Astrocyte (in vitro differentiated cells and primary cell): ENCODE results near the gene CLASRP. TPM values are rescaled to one million over a fixed set of nuclear protein-coding genes. Genes with fewer than 3 reads are reported as not detected.

Source experiments
- DNase-seq: peaks from one replicate; pipeline ENCODE4 v3.0.0-alpha.2; 2010; ENCODE audit warnings: low read depth
- FAIRE-seq: peaks from 2 replicates; lab custom pipeline; 2011; peaks lifted over from hg19 to GRCh38; lab: Jason Lieb, UNC
- H2AFZ ChIP-seq: 2 replicates; pipeline ENCODE4 v1.6.0; 2012; ENCODE audit warnings: low read depth, low read length, inconsistent platforms
- H3K27ac ChIP-seq: 2 replicates; pipeline ENCODE4 v1.5.1; 2011; ENCODE audit warnings: low read depth, low read length, inconsistent platforms
- H3K27me3 ChIP-seq: 2 replicates; pipeline ENCODE4 v1.6.0; 2011; ENCODE audit warnings: low read length, inconsistent platforms; ENCODE audit not compliant: insufficient read depth
- H3K36me3 ChIP-seq: 2 replicates; pipeline ENCODE4 v1.5.1; 2011; ENCODE audit warnings: low read length, inconsistent platforms; ENCODE audit not compliant: insufficient read depth
- H3K4me1 ChIP-seq: 2 replicates; pipeline ENCODE4 v1.5.1; 2011; ENCODE audit warnings: low read length, inconsistent platforms; ENCODE audit not compliant: insufficient read depth
- H3K4me2 ChIP-seq: 2 replicates; pipeline ENCODE4 v1.6.0; 2012; ENCODE audit warnings: low read length, inconsistent platforms
- H3K4me3 ChIP-seq: 2 replicates; pipeline ENCODE4 v1.5.1; 2011; ENCODE audit warnings: low read depth, mild to moderate bottlenecking, low read length, inconsistent platforms; ENCODE audit not compliant: insufficient read depth
- H3K79me2 ChIP-seq: 2 replicates; pipeline ENCODE4 v1.6.0; 2012; ENCODE audit warnings: mild to moderate bottlenecking, low read length, inconsistent platforms; ENCODE audit not compliant: insufficient read depth
- H3K9ac ChIP-seq: 2 replicates; pipeline ENCODE4 v1.6.0; 2012; ENCODE audit warnings: mild to moderate bottlenecking, low read length, inconsistent platforms
- H3K9me3 ChIP-seq: 2 replicates; pipeline ENCODE4 v1.5.1; 2012; ENCODE audit warnings: low read depth, mild to moderate bottlenecking, low read length, inconsistent platforms; ENCODE audit not compliant: insufficient read depth
- H4K20me1 ChIP-seq: 2 replicates; pipeline ENCODE4 v1.6.0; 2012; ENCODE audit warnings: low read length, inconsistent platforms; ENCODE audit not compliant: insufficient read depth
- H3K27ac Mint-ChIP-seq: one replicate; pipeline ENCODE4 v1.8.0; 2021; ENCODE audit warnings: mild to moderate bottlenecking, mixed read lengths; ENCODE audit not compliant: unreplicated experiment
- H3K27me3 Mint-ChIP-seq: one replicate; pipeline ENCODE4 v1.8.0; 2021; ENCODE audit warnings: low read depth, mixed read lengths; ENCODE audit not compliant: unreplicated experiment
- H3K36me3 Mint-ChIP-seq: one replicate; pipeline ENCODE4 v1.8.0; 2021; ENCODE audit warnings: low read depth, mixed read lengths; ENCODE audit not compliant: unreplicated experiment
- H3K4me1 Mint-ChIP-seq: one replicate; pipeline ENCODE4 v1.8.0; 2021; ENCODE audit warnings: low read depth, mixed read lengths; ENCODE audit not compliant: unreplicated experiment
- H3K4me3 Mint-ChIP-seq: one replicate; pipeline ENCODE4 v1.8.0; 2021; ENCODE audit warnings: mild to moderate bottlenecking, moderate library complexity, mixed read lengths; ENCODE audit not compliant: unreplicated experiment
- H3K9me3 Mint-ChIP-seq: one replicate; pipeline ENCODE4 v1.8.0; 2021; ENCODE audit warnings: mild to moderate bottlenecking, mixed read lengths; ENCODE audit not compliant: unreplicated experiment
- EZH2 ChIP-seq: IDR thresholded peaks from 2 replicates; pipeline ENCODE4 v1.6.1; 2012; ENCODE audit warnings: mild to moderate bottlenecking, low read length, inconsistent platforms; ENCODE audit not compliant: insufficient read depth
- total RNA-seq: library from RNA; stranded (reverse); gene quantifications from 2 replicates; pipeline ENCODE4 v1.2.1, GENCODE V29; 2021
- TF ChIP-seq, protein P1 (sequence below): IDR thresholded peaks from 2 replicates; pipeline ENCODE4 v1.5.1; 2011; ENCODE audit warnings: low read depth, mild to moderate bottlenecking, inconsistent platforms, low read length, moderate library complexity; ENCODE audit not compliant: insufficient read depth

The CLASRP gene
- total RNA-seq, 1 donor from 2014 or later = 45.5 TPM

DNA sequence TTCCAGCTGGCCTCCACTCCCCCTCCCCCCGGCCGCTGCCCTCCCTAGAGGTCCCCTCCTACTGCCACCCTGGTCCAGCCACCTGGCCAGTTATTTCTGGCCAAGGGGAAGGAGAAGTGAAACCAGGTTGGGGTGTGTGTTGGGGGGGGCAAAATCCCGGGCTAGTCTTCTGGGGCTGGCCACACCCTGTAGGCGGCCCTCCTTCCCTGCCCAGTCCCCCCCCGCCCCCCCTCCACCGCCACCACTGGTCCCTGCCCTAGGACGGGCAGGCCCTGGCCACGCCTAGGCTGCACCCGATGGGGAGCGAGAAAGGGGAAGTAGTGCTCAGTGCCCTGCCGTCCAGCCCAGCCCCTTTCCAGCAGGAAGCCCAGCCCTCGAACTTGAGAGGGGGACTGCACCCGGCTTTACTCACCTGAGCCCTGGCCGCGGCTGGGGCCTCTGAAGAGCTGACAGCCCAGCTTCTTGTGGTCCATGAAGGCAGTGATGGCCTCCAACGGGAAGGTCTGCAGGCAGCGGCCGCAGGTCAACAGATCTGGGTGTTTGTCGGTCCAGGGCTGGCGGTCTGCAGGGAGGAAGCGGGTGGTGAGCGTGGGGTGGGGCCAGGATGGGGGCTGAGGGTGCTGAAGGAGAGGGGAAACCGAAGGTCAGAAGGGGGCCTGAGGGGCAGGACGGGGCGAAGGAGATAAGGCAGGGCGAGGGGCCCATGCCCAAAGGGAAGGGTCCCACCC, 36.6 kb downstream of the CLASRP start:
- Histone ChIP-seq H3K4me1 (peaks cover 14% of the 10 kb centered on the region), H3K79me2 (peaks cover 14% of the 10 kb centered on the region), H3K27me3 (no peaks in the 10 kb centered on the region), H3K4me3 (peak overlapping the region; percentile 60), H3K4me2 (peak overlapping the region; percentile 88), H3K9ac (peak overlapping the region; percentile 55), H3K27ac (no peak overlapping the region), H3K36me3 (peaks cover 3% of the 10 kb centered on the region), H4K20me1 (peaks cover 7% of the 10 kb centered on the region), H2AFZ (peak overlapping the region; percentile 82), H3K9me3 (no peaks in the 10 kb centered on the region)
- H3K9me3 Mint-ChIP-seq = no peaks in the 10 kb centered on the region
- TF ChIP-seq, protein P1, sequence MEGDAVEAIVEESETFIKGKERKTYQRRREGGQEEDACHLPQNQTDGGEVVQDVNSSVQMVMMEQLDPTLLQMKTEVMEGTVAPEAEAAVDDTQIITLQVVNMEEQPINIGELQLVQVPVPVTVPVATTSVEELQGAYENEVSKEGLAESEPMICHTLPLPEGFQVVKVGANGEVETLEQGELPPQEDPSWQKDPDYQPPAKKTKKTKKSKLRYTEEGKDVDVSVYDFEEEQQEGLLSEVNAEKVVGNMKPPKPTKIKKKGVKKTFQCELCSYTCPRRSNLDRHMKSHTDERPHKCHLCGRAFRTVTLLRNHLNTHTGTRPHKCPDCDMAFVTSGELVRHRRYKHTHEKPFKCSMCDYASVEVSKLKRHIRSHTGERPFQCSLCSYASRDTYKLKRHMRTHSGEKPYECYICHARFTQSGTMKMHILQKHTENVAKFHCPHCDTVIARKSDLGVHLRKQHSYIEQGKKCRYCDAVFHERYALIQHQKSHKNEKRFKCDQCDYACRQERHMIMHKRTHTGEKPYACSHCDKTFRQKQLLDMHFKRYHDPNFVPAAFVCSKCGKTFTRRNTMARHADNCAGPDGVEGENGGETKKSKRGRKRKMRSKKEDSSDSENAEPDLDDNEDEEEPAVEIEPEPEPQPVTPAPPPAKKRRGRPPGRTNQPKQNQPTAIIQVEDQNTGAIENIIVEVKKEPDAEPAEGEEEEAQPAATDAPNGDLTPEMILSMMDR = no peak
- no peak for TF ChIP-seq EZH2
- peak overlapping the region; percentile 80 for H3K4me3 Mint-ChIP-seq
- peaks cover 4% of the 10 kb centered on the region for H3K36me3 Mint-ChIP-seq
- H3K27ac Mint-ChIP-seq = no peak overlapping the region
- no peak for DNase-seq
- H3K4me1 Mint-ChIP-seq = peaks cover 3% of the 10 kb centered on the region
- peaks cover 3% of the 10 kb centered on the region for H3K27me3 Mint-ChIP-seq
- FAIRE-seq = no peak

DNA sequence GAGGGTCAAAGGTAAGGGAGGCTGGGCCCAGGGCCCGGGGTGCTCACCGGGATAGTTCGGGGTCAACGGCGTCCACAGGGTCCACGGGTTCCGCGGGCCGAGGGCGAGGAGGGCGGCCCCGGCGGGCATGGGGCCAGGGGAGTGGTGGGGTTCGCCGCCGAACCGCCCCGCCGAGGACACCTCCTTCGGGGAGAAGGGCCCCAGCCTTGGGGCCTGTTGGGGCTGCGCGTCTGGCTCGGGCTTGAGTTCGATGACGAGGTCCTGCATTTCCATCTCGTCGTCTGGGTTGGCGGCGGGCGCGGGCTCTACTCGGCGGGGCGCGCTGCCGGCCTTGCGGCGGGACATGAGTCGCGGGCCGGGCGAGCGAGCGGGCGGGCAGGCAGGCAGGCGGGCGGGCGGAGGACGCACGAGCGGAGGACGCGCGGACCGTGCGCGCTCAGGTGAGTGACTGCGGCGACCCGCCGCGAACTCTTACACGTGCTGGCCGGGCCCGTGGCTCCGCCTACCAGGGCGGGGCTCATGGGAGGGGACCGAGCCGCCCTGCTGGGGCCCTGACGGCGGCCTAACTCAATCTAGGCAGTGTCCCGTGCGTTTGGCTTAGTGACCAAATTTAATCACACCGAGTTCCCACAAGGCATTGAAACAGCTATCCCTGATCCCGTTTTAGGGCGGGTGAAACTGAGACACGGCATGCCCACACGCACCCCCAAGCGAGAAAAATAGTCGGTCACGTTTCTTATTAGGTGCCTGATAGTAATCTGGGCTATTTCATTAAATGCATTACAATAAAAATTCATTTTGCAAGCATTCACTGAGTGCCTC, 37.4 kb downstream of the CLASRP start, which contains the start of gene ZNF296:
ZNF296 (minus strand) TSS at position 450 of the 822 bp plus-strand sequence; CDS start at position 345, 105 bp downstream.
- H3K27me3 ChIP-seq = no peaks in the 10 kb centered on the region
- TF ChIP-seq, protein P1 = no peak
- TF ChIP-seq EZH2 = no peak
- H3K27ac ChIP-seq = no peak within 1 kb of the TSS
- peaks cover 9% of the 10 kb centered on the region for H4K20me1 ChIP-seq
- H3K9me3 ChIP-seq = no peaks in the 10 kb centered on the region
- H3K4me1 ChIP-seq = peaks cover 14% of the 10 kb centered on the region
- peaks cover under 1% of the 10 kb centered on the region for H3K36me3 Mint-ChIP-seq
- H2AFZ ChIP-seq = peak within 1 kb of the TSS; percentile 82
- peaks cover 22% of the 10 kb centered on the region for H3K79me2 ChIP-seq
- peak within 1 kb of the TSS; percentile 60 for H3K4me3 ChIP-seq
- peak within 1 kb of the TSS; percentile 20 for H3K27ac Mint-ChIP-seq
- H3K4me2 ChIP-seq = peak within 1 kb of the TSS; percentile 88
- H3K27me3 Mint-ChIP-seq = peaks cover 3% of the 10 kb centered on the region
- DNase-seq = no peak
- H3K9me3 Mint-ChIP-seq = no peaks in the 10 kb centered on the region
- no peaks in the 10 kb centered on the region for H3K36me3 ChIP-seq
- peak within 1 kb of the TSS; percentile 55 for H3K9ac ChIP-seq
- H3K4me3 Mint-ChIP-seq = peak within 1 kb of the TSS; percentile 80
- no peak for FAIRE-seq
- peaks cover 3% of the 10 kb centered on the region for H3K4me1 Mint-ChIP-seq
